ENCODE data around the gene DPCD.
"Not testable (repeated sequence)": the region's sequence is repeated elsewhere in the genome, so short reads cannot be mapped to it uniquely, and the experiment has no call there.

DPCD gene

GRCh38 chr10:101572126-101572525, 16.0 kb upstream of the DPCD start:
- H3K4me3 ChIP-seq (ENCODE audit: low read length) = no peak overlapping the region
- TF ChIP-seq ZNF274 (IDR thresholded peaks at IDR 0.05; ENCODE audit: low read depth, low read length) = no peak

- no peak overlapping the region for H3K4me3 ChIP-seq (ENCODE audit: low read length)
- TF ChIP-seq ZNF274 (IDR thresholded peaks at IDR 0.05; ENCODE audit: low read depth, low read length) = no peak
Observed at GRCh38 chr10:101572785-101573184, 15.3 kb upstream of the DPCD start.

- no peak for TF ChIP-seq ZNF274 (IDR thresholded peaks at IDR 0.05; ENCODE audit: low read depth, low read length)
- no peak overlapping the region for H3K4me3 ChIP-seq (ENCODE audit: low read length)
Observed at GRCh38 chr10:101573885-101574753, 14.0 kb upstream of the DPCD start.

DNA sequence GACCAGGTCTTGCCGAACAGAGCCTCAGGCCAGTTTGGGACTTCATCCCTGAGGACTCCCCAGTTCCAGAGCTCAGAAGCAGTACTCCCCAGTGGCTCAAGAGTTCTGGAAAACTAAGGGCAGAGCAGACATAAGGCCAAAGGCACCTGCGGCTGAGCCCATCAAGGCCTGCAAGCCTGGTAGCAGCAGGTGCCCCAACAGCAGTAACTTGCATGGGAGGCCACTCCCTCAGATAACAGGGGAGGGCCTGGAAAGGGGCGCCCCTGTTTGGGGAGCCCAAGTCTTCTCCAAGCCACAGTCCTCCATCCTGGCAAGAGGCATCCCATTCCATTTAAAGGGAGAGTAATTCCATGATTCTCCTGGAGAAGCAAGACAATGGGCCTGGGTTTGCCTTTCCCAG, 13.0 kb upstream of the DPCD start:
- no peak overlapping the region for H3K4me3 ChIP-seq (ENCODE audit: low read length)
- TF ChIP-seq ZNF274 (IDR thresholded peaks at IDR 0.05; ENCODE audit: low read depth, low read length) = no peak

- H3K4me3 ChIP-seq (ENCODE audit: low read length) = no peak overlapping the region
- TF ChIP-seq ZNF274 (IDR thresholded peaks at IDR 0.05; ENCODE audit: low read depth, low read length) = no peak
Observed at GRCh38 chr10:101575580-101576210, 12.4 kb upstream of the DPCD start.

DNA sequence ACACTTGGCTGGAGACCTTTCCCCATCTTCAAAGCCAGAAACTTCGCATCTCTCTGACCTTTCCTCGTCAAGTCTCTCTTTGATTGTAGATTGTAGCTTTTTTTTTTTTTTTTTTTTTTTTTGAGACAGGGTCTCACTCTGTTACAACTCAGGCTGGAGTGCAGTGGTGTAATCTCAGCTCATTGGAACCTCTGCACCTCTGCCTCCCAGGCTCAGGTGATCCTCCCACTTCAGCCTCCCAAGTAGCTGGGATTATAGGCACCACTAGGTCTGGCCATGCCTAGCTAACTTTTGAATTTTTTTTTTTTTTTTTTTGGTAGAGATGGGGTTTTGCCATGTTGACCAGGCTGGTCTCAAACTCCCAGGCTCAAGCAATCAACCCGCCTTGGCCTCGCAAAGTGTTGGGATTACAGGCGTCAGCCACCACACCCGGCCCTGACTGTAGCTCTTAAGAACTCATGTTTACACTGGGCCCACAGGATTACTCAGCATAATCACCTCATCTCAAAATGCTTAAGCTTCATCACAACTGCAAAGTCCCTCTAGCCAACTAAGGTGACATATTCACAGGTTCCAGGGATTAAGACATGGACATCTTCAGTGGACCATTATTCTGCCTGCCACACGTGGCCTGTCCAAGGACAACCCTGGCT, 11.8 kb upstream of the DPCD start:
- no peak for TF ChIP-seq ZNF274 (IDR thresholded peaks at IDR 0.05; ENCODE audit: low read depth, low read length)
- H3K4me3 ChIP-seq (ENCODE audit: low read length) = no peak overlapping the region

DNA sequence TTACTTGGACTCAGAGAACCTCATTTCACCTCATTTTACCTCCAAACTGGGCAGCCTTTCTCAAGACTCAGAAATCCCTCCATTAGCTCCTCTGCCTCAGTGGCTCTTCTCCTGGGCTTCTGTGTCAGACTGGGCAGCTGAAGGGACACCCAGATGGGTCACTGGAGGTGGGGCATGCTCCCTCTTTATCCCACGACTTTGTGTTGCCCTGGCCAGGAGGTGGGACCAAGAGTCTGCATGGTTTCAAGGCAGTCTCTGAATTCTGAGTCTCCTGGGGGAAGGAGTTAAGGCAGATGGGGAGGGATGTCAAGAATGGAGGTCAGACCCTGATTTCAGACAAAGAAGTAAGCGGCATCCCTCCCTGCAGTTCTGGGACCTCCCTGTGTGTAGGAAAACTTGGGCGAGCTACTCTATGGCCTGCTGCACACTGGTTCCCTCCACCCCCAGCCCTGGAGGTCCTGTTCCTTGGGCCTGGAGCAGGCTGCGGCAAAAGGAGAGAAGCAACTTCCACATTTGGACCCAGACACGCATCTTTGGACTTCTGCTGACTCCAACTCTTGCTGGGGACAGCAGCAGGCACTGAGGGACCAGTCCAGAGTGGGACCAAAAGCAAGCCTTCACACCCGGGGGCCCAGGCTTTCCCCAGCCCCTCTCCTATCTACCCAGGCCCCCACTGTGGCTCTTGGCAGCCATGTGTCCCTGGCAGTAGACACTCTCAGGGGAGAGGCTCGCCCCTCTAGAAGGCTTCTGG, 10.8 kb upstream of the DPCD start:
- TF ChIP-seq ZNF274 (IDR thresholded peaks at IDR 0.05; ENCODE audit: low read depth, low read length) = no peak
- H3K4me3 ChIP-seq (ENCODE audit: low read length) = no peak overlapping the region

DNA sequence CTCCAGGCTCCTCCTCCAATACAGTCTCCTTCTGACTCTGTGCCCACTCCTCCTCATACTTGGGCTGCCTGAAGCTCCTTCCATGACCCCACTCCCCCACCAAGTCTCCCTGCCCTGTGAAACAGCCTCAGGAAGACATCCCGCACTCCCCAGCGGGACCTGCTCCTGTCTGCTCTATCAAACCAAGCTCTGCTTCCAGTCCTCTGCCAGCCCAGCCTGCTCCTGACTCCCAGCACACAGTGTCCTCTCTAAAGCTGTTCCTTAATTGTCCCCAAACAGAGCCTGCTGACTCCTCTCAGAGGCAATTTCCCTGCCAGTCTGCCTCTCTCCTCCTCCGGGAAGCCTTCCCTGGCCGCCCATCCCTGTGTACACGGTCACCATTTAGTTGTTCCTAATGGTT, 9.9 kb upstream of the DPCD start:
- H3K4me3 ChIP-seq (ENCODE audit: low read length) = no peak overlapping the region
- no peak for TF ChIP-seq ZNF274 (IDR thresholded peaks at IDR 0.05; ENCODE audit: low read depth, low read length)

DNA sequence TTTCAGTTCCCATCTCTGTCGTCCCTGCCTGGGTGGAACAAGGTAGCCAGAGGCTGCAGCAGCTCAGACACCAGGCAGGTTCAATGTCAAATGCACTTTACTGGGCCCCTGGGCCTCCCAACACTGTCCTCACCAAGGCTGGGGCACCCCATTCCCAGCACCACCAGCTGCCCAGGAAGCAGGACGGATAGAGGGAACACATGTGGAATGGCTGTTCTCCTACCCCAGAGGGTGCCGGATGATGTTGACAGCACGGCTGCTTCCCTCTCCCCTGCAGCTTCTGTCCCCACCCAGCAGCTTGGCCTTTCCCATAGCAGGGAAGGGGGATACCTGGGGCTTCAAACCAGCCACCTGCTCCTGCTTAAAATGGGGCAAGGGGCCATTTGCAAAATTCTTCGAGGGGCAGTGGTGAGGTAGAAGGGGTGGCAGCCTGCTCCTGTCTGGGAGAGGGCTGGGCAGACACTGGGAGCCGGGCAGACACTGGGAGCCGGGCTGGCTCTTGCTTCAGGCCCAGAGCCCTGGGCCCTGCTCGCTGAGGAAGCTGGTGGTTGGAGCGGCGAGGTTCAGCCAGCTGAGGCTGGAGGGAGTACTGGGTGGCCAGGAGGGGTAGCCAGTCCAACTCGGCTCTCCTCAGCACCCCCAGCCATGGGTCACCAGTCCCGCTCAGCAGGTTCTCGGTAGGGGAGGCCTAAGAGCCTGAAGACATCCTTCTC, 9.2 kb upstream of the DPCD start:
- no peak for TF ChIP-seq ZNF274 (IDR thresholded peaks at IDR 0.05; ENCODE audit: low read depth, low read length)
- H3K4me3 ChIP-seq (ENCODE audit: low read length) = no peak overlapping the region

GRCh38 chr10:101579516-101579870, 8.6 kb upstream of the DPCD start:
- TF ChIP-seq ZNF274 (IDR thresholded peaks at IDR 0.05; ENCODE audit: low read depth, low read length) = no peak
- H3K4me3 ChIP-seq (ENCODE audit: low read length) = no peak overlapping the region

- no peak overlapping the region for H3K4me3 ChIP-seq (ENCODE audit: low read length)
- TF ChIP-seq ZNF274 (IDR thresholded peaks at IDR 0.05; ENCODE audit: low read depth, low read length) = no peak
Observed at GRCh38 chr10:101580486-101581399, 7.4 kb upstream of the DPCD start.

DNA sequence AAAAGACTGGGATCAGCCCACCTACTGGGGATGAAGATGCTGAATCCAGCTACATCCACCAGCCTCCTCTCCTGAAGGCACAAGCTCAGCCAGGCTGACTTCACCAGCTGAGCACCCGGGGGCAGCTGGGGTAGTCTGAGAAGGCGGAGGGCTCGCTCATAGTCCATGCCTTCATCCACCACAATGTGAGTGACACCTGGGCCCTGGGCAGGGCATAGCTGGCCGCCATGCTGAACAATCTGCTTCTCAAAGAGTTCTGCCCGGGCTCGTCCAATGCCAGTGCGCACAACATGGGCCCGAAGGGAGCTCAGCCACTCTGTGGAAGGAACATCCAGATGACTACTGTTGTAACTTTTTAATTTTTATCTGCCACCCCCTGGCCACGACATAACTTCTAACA, 2.3 kb upstream of the DPCD start:
- TF ChIP-seq ZNF274 (IDR thresholded peaks at IDR 0.05; ENCODE audit: low read depth, low read length) = no peak
- H3K4me3 ChIP-seq (ENCODE audit: low read length) = no peak overlapping the region

DNA sequence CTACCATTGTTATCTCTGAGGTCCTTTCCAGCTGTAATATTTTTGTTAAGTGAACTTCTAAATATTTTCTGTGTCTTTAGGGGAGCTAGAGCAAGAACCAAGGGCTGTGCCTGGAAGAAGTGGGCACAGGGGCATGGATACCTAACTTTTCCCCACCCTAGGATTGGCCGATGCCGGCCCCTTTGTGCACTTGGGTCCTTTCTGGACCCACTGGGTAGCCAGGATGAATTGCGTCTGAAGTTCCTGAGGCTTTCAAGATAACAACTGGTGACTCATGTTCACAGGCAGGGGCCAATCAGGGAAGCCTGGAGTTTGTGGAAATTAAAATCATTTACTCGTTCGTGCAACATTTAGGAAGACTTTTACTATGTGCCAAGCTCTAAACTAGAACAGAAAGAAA, 758 bp downstream of the DPCD start:
- TF ChIP-seq ZNF274 (IDR thresholded peaks at IDR 0.05; ENCODE audit: low read depth, low read length) = no peak
- H3K4me3 ChIP-seq (ENCODE audit: low read length) = peak overlapping the region; percentile 81

DNA sequence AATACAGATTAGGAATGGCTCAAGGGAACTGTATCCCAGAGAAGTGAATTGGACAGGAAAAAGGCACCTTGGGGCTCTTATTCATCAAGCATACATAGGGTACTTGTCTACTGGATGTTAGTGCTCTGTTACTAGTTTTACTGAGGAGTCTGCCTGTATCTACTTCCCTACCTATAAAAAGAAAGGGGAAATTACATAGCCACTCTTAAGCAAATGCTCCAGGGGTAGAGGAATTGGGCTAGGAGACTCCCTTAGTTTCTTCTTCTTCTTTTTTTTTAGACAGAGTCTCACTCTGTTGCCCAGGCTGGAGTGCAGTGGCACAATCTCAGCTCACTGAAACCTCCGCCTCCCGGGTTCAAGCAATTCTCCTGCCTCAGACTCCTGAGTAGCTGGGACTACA, 5.2 kb downstream of the DPCD start:
- H3K4me3 ChIP-seq (ENCODE audit: low read length) = not testable (repeated sequence)
